Activated naive CD4-positive, alpha-beta T cell treated with anti-CD3 and anti-CD28 coated beads, Interleukin-2, amount 50 U/mL, for 24 hours (primary cell): ENCODE measurements around the gene ACAP3.

Experiments used
- H3K27ac Mint-ChIP-seq: one replicate; pipeline ENCODE4 v1.8.0; 2021; ENCODE audit warnings: mild to moderate bottlenecking, mixed read lengths
- H3K27me3 Mint-ChIP-seq: one replicate; pipeline ENCODE4 v1.8.0; 2021; ENCODE audit warnings: mixed read lengths
- H3K36me3 Mint-ChIP-seq: one replicate; pipeline ENCODE4 v1.8.0; 2021; ENCODE audit warnings: mixed read lengths
- H3K4me1 Mint-ChIP-seq: one replicate; pipeline ENCODE4 v1.8.0; 2021; ENCODE audit warnings: mixed read lengths
- H3K4me3 Mint-ChIP-seq: one replicate; pipeline ENCODE4 v1.8.0; 2021; ENCODE audit warnings: mild to moderate bottlenecking, mixed read lengths
- H3K9me3 Mint-ChIP-seq: one replicate; pipeline ENCODE4 v1.8.0; 2021; ENCODE audit warnings: mixed read lengths

The ACAP3 gene, protein sequence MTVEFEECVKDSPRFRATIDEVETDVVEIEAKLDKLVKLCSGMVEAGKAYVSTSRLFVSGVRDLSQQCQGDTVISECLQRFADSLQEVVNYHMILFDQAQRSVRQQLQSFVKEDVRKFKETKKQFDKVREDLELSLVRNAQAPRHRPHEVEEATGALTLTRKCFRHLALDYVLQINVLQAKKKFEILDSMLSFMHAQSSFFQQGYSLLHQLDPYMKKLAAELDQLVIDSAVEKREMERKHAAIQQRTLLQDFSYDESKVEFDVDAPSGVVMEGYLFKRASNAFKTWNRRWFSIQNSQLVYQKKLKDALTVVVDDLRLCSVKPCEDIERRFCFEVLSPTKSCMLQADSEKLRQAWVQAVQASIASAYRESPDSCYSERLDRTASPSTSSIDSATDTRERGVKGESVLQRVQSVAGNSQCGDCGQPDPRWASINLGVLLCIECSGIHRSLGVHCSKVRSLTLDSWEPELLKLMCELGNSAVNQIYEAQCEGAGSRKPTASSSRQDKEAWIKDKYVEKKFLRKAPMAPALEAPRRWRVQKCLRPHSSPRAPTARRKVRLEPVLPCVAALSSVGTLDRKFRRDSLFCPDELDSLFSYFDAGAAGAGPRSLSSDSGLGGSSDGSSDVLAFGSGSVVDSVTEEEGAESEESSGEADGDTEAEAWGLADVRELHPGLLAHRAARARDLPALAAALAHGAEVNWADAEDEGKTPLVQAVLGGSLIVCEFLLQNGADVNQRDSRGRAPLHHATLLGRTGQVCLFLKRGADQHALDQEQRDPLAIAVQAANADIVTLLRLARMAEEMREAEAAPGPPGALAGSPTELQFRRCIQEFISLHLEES

DNA sequence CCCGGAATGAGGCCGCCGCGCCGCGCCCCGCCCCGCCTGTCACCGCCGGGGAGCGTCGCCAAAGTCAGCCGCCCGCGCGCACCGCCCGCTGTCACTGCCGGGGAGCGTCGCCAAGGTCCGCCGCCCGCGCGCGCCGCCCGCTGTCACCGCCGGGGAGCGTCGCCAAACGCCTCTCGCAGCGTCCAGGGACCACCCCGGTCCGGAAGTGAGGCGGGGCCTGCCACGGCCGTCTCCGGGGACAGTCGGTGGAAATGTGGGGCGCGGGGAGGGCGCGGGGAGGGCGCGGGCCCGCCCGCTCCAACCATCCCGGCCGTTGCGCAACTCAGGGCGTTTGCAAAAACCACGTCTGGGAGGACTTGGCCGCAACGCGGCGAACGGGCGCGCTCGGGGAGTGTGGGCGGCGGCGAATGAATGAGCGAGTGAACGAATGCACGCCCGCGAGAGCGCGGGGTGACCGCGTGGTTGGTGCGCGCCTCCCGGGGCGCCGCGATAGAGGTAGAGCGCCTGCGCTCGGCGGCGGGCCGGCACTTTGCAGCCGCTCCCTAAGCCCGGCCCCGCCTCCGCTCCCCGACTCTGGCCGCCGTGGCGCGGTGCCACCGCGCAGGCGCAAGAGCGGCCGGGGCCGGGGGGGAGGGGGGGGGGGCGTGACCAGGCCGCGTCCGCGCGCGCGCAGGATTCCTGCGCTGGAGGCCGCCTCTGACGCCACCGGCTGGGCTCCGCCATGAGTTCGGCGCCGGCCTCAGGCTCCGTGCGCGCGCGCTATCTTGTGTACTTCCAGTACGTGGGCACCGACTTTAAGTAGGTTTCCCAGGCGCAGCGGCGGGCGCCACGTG lies at the start of gene ACAP3, which contains the start of gene PUSL1:
Gene ACAP3, minus strand, starts transcription at position 8 of the 833 bp plus-strand sequence. CDS start 115 bp downstream, outside the sequence.
Gene PUSL1, plus strand, starts transcription at position 675 of the 833 bp plus-strand sequence. Its CDS starts 47 bp downstream, at position 722.
- Mint-ChIP-seq H3K9me3 (no peaks in the 10 kb centered on the region), H3K4me1 (peaks cover 15% of the 10 kb centered on the region), H3K27me3 (no peaks in the 10 kb centered on the region), H3K4me3 (peak within 1 kb of the TSS; percentile 88), H3K36me3 (no peaks in the 10 kb centered on the region), H3K27ac (peak within 1 kb of the TSS; percentile 91)

DNA sequence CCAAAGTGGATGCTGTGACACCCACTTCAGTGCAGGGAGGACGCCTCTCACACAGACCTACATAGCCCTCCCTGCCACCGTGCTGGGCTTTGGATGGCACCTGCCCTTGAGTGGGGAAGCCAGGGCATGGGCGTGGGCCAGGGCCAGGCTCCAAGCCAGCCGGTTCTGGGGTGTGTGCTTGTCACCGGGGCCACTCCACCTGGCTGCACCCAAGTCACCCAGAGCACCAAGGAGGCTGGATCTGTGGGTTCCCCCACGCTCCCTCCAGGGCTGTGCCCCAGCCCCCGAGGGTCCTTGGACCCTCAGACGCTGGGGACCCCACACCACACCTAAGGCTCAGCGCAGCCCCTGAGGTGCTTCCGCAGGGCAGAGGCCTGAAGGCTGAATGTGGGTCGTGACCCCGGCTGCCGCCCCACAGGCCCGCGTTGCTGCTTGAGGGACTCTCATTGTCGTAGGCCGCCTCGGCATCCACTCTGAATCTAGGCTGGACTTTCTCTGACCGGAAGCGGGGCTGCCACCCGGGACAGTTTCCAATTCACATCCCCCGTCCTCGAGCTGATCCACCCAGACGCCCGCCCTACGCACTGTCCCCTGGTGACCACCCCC lies 49.2 kb upstream of the ACAP3 start:
- Mint-ChIP-seq H3K4me1 (peaks cover 21% of the 10 kb centered on the region), H3K27me3 (peaks cover 6% of the 10 kb centered on the region), H3K9me3 (no peaks in the 10 kb centered on the region), H3K27ac (no peak overlapping the region), H3K36me3 (no peaks in the 10 kb centered on the region), H3K4me3 (no peak overlapping the region)

DNA sequence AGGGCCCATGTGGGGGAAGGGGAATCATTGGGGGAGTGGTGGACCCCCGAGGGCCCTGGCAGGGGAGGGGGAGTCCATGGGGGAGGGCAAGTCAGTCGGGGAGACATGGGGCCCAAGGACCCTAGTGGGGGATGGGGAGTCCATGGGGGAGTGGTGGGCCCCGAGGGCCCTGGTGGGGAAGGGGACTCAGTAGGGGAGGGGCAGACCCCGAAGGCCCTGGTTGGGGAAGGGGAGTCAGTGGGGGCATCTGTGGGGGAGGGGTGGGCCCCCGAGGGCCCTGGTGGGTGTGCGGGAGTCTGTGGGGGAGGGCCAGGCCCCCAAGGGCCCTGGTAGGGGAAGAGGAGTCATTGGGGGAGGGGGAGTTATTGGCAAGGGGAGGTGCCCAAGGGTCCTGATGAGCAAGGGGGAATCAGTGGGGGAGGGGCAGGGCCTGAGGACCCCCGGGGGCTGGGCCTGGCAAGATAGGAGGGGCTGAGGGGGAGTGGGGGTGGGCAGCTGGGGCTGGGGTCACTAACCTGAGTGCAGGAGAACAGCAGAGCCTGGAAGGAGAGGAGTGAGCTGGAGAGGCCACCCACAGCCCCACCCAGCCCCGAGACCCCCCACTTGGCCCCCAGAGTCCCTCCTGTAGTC lies 48.6 kb upstream of the ACAP3 start:
- H3K9me3 Mint-ChIP-seq: no peaks in the 10 kb centered on the region
- no peak overlapping the region for H3K4me3 Mint-ChIP-seq
- peaks cover 21% of the 10 kb centered on the region for H3K4me1 Mint-ChIP-seq
- H3K36me3 Mint-ChIP-seq: no peaks in the 10 kb centered on the region
- no peak overlapping the region for H3K27ac Mint-ChIP-seq
- peaks cover 6% of the 10 kb centered on the region for H3K27me3 Mint-ChIP-seq

DNA sequence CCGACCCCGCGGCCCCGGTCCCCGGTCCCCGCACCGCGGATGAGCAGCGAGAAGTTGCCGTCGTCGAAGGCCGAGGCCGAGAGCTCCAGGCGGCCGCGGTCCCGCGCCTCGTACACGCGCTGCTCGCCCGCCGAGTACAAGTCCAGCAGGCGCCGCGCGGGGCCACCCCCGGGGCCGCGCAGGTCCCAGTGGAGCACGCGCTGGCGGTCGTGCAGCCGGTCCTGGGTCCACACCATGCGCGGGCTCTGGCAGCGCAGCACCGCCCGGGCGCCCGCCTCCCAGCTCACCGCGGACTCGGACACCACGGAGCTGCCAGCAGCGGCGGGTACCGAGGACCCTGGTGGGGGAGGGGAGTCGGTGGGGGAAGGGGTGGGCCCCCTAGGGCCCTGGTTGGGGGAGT lies 47.7 kb upstream of the ACAP3 start:
- H3K36me3 Mint-ChIP-seq: no peaks in the 10 kb centered on the region
- peaks cover 6% of the 10 kb centered on the region for H3K27me3 Mint-ChIP-seq
- no peak overlapping the region for H3K27ac Mint-ChIP-seq
- no peak overlapping the region for H3K4me3 Mint-ChIP-seq
- H3K4me1 Mint-ChIP-seq: peaks cover 21% of the 10 kb centered on the region
- no peaks in the 10 kb centered on the region for H3K9me3 Mint-ChIP-seq

DNA sequence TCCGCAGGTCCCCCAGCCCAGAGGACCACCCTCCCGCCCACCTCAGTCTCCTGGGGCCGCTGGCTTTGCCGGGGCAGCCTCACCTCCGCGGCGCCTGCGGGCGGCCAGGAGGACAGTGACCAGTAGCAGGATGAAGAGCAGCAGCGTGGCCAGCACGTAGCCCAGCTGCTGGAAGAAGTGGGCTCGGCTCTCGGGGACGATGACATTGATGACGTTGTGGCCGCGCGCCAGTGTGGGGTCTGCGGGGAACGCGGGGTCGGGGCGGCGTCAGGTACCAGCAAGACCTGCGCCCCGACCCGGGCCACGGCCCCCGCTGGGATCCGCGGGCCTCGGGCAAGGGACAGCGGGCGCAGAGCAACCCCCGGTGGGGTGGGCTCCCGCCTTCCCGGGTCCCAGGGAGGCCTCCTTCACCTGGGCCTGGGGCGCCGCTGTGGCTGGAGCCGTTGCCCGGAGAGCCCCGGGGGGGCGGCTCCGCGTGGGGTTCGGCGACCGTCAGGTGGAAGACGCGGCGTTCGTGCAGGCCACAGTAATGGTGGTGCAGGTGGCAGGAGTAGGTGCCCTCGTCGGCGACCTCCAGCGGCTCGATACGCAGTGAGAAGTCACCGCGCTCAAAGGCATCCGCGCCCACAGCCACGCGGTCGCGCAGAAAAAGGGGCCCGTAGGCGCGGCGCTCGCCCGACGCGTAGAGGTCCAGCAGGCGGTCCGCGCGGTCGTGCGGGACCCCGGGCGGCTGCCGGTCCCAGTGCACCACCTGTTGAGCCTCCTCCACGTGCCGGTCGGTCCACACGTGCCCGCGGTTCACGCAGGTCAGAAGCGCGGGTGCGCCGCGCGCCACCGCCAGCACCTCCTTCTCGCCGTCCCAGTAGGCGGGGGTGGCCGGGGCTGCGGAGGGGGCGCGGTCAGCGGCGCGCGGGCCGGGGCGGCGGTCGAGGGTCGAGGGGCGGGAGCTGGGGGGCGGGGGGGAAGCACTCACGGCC lies 46.8 kb upstream of the ACAP3 start:
- H3K4me3 Mint-ChIP-seq: peak overlapping the region; percentile 69
- peaks cover 21% of the 10 kb centered on the region for H3K4me1 Mint-ChIP-seq
- H3K36me3 Mint-ChIP-seq: no peaks in the 10 kb centered on the region
- H3K27ac Mint-ChIP-seq: no peak overlapping the region
- H3K27me3 Mint-ChIP-seq: peaks cover 6% of the 10 kb centered on the region
- H3K9me3 Mint-ChIP-seq: no peaks in the 10 kb centered on the region

DNA sequence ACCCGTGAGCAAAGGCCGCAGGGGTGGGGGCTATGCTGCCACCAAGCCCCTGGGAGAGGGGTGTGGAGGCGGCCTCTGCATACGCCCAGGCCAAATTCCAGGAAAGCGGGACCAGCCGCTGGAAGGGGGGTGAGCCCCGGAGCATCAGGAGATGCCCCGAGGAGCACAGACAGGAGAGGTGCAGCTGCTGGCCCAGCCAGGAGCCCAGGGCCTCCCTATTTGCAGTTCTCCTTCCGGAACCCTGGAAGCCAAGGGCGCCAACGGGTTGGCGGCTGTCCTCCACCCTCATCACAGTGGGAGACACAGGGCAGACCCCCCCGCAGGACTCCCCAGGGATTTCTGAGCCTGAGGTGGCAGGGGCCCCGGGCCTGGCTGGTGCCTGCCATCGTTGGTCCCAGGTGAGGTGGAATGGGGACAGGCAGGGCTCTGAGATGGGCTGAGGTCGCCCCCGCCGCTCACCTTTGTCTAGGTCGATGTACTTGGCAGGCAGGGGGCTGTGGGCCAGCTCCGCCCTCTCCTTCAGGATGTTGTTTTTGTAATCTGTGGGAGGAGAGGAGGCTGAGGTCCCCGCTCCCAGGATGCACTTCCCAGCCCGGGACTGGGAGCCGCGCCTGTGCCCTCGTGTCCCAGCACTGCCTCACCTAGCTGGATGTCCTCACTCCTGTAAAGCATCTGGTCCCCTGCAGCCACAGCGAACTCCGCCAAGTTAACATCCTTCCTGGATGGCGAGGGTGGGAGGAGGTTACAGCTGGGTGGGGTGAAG lies 45.8 kb upstream of the ACAP3 start:
- H3K36me3 Mint-ChIP-seq: no peaks in the 10 kb centered on the region
- H3K4me3 Mint-ChIP-seq: no peak overlapping the region
- H3K4me1 Mint-ChIP-seq: peaks cover 14% of the 10 kb centered on the region
- H3K27me3 Mint-ChIP-seq: peaks cover 6% of the 10 kb centered on the region
- H3K27ac Mint-ChIP-seq: no peak overlapping the region
- no peaks in the 10 kb centered on the region for H3K9me3 Mint-ChIP-seq

DNA sequence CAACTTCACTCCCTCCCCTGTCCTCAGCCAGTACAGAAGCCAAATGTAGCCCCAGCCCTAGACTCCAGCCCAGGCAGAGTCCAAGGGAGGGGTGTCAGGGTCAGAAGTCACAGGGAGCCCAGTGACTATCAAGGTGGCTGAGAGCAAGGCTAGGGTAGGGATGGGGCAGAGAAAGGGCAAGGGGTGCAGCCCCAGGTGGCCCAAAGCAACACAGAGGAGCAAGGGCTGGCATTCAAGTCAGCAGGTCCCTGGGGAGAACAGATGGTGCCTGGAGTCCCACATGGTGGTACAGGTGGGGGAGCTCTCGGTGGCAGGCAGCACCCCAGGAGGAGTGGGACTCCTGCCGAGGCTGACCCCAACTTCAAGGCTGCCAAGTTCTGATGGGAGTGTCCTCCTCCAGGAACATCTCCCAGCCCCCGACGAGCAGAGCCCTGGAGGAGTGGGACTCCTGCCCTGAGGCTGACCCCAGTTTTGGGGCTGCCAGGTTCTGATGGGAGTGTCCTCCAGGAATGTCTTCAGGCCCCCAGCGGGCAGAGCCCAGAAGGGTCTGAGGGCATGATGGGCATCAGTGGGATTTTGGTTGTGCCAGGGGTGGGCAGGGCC lies 45.2 kb upstream of the ACAP3 start:
- H3K4me1 Mint-ChIP-seq: peaks cover 14% of the 10 kb centered on the region
- H3K36me3 Mint-ChIP-seq: no peaks in the 10 kb centered on the region
- peaks cover 6% of the 10 kb centered on the region for H3K27me3 Mint-ChIP-seq
- no peaks in the 10 kb centered on the region for H3K9me3 Mint-ChIP-seq
- H3K4me3 Mint-ChIP-seq: peak overlapping the region; percentile 64
- H3K27ac Mint-ChIP-seq: peak overlapping the region; percentile 52

DNA sequence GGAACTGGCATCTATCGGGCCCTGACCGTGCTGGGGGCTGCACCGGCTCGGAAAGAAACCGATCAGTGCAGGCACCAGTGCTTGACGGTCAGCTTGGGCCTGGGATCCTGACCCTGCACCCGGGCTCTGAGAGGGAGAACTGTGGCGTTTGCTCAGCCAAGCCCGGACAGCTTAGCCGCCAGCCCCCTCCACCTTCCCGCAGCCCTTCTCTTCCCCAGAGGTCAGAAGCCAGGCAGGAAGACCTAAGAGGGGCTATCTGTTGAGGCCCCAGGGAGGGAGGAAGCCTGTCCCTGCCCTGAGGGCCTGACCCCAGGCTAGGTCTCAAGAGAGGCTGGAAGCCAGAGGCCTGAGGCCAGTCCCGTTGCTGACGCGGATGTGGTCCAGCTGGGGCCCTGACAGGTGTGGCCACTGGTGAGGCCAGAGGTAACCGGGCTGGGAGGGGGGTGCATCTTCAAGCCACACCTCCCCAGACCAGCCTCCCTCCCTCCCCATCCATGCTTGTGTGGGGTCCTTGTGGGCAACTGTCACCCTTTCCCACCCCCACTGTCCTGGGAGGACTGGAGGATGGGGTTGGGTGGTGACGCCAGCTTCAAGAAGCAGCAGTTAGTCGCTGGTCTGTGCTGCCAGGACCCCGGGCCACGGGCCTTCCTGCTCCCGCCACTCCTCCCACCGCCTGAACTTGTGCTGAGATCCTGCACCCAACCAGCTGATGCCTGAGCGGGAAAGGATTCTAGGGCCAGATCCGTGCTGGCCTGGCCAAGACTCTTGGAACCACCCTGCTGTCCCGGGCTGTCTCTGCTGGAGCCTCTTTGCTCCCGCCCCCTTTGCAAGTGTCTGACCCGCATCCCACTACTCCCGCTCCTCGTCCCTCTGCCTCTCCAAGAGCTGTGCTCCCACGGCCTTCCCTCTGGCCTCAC lies 44.0 kb upstream of the ACAP3 start:
- peak overlapping the region; percentile 52 for H3K27ac Mint-ChIP-seq
- peak overlapping the region; percentile 64 for H3K4me3 Mint-ChIP-seq
- H3K9me3 Mint-ChIP-seq: no peaks in the 10 kb centered on the region
- peaks cover 3% of the 10 kb centered on the region for H3K27me3 Mint-ChIP-seq
- H3K36me3 Mint-ChIP-seq: no peaks in the 10 kb centered on the region
- peaks cover 25% of the 10 kb centered on the region for H3K4me1 Mint-ChIP-seq

DNA sequence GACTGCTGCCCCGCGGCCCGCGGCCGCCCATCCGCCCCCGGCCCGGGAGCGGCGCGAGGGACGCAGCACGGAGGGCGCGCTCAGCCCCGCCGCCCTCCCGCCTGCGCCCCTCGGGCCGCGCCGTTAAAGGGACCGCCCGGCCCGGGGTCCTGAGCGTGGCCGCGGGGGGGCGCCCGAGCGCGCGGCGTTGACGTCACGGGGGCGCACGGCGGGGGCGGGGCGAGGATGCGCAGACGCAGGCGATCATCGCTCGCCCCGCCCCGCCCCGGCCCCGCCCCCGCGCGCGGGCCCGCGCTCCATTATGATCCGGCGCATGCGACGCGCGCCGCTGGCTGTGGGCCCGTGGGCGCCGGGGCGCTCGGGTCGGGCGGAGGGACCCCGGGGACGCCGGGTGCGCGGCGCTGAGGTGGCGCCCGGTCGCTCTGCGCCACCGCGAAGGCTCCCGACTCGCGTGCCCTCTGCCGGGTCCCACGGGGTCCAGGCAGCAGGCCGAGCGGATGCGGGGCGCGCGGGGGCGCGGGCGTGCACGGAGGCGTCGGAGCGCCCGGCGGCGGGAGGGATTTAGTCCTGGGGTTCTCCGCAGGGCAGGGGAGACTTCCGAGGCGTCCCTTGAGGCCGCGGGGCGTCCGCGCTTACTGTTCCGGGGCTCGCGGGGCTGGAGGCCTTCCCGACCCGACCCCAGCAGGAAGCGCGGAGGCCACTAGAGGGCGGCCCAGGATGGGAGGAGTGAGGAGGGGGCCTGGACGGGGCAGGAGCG lies 41.7 kb upstream of the ACAP3 start, which contains the start of gene DVL1:
Gene DVL1, minus strand, starts transcription at position 163 of the 757 bp plus-strand sequence. CDS start 353 bp downstream, outside the sequence.
- no peaks in the 10 kb centered on the region for H3K36me3 Mint-ChIP-seq
- peak within 1 kb of the TSS; percentile 78 for H3K4me3 Mint-ChIP-seq
- peaks cover 29% of the 10 kb centered on the region for H3K4me1 Mint-ChIP-seq
- H3K27ac Mint-ChIP-seq: peak within 1 kb of the TSS; percentile 70
- H3K27me3 Mint-ChIP-seq: peaks cover 3% of the 10 kb centered on the region
- H3K9me3 Mint-ChIP-seq: no peaks in the 10 kb centered on the region

DNA sequence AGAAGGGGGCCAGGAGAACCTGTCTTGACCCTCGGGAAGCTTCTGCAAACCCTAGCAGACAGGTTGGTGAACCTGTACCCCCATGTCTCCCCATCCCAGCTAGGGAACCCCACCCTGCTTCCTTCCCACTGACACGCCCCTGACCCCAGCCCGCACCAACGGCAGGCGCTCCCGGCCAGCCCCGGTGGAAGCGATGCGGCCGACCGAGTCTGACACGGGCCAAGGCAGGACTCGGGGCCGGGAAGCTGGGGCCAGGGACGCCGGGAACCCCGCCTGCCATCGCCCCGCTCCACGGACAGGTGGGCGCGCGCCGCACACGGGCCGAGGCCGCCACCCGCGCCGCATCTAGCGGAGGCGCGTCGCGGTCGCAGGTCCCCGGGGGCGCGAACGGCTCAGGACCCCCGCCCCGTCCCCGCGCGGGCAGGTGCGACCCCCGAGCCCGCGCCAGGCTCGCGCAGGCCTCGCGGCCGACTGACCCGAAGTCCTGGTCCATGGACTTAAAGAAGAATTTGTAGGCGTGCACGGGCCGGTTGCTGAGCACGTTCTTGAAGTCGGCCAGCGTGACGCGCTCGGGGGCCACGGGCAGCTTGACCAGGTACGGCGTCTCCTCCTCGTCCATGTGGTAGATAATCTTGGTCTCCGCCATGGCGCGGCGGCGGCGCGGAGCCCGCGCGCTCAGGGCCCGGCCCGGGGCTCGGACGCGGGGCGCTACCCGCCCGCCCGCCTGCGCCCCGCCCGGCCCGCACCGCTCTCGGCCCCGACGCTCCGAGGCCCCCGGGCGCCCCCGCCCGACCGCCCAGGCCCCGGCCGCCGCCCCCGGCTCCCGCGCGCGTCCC lies 40.9 kb upstream of the ACAP3 start:
- Mint-ChIP-seq H3K9me3 (no peaks in the 10 kb centered on the region), H3K4me3 (peak overlapping the region; percentile 78), H3K27me3 (peaks cover 3% of the 10 kb centered on the region), H3K27ac (peak overlapping the region; percentile 70), H3K36me3 (no peaks in the 10 kb centered on the region), H3K4me1 (peaks cover 26% of the 10 kb centered on the region)
